ENCODE measurements around the gene DRAP1.

DNA sequence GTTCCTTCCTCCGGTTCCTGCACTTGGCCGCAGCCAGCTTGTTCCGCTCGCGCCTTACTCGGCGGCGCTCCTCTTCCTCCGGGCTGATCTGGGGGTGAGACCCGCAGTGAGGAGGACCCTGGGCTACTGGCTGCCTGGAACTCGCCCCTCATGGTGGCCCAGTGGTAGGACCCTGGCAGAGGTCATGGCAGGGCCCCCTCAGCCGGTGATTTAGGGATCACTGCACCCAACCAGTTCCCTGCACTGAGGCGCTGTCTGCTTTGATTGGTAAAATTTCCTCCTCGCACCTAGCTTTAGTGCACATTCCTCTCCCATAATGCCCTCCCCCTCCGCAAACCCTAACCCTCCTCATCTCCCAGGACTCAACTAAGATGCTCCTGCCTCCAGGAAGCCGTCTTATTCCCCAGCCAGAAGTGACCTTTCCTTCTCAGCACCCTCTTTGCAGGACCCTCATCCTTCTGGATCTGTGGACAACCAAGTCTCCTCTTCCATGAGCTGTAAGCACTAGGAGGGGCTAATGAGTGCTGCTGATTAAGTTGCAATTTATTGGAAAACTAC, 25.1 kb upstream of the DRAP1 start:
- TF ChIP-seq, protein P1, sequence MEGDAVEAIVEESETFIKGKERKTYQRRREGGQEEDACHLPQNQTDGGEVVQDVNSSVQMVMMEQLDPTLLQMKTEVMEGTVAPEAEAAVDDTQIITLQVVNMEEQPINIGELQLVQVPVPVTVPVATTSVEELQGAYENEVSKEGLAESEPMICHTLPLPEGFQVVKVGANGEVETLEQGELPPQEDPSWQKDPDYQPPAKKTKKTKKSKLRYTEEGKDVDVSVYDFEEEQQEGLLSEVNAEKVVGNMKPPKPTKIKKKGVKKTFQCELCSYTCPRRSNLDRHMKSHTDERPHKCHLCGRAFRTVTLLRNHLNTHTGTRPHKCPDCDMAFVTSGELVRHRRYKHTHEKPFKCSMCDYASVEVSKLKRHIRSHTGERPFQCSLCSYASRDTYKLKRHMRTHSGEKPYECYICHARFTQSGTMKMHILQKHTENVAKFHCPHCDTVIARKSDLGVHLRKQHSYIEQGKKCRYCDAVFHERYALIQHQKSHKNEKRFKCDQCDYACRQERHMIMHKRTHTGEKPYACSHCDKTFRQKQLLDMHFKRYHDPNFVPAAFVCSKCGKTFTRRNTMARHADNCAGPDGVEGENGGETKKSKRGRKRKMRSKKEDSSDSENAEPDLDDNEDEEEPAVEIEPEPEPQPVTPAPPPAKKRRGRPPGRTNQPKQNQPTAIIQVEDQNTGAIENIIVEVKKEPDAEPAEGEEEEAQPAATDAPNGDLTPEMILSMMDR (IDR thresholded peaks at IDR 0.05): no peak
- TF ChIP-seq POLR2AphosphoS5 (IDR thresholded peaks at IDR 0.05) (no peak), POLR2A (IDR thresholded peaks at IDR 0.05) (no peak)

Measured in transverse colon (tissue), 4 donors.